Bronchial smooth muscle cell (primary cell): ENCODE data around the gene UPF3B. TPM values are rescaled to one million over a fixed set of nuclear protein-coding genes. Genes with fewer than 3 reads are reported as not detected.

Experiments used
- total RNA-seq: library from RNA; depleted of rRNA; stranded (reverse); fragments of >200 nt; gene quantifications from 2 replicates; pipeline ENCODE4 v1.2.1, GENCODE V29; 2014

UPF3B gene
- 1.7 and 1.9 TPM in 2 replicates for total RNA-seq

GRCh38 chrX:119852382-119853353 lies at the start of gene UPF3B:
Gene UPF3B, minus strand, starts transcription at chrX:119852963. Its CDS starts 35 bp downstream, at chrX:119852928.

GRCh38 chrX:119895843-119896326 lies 43.1 kb upstream of the UPF3B start, which contains the start of gene AKAP14:
Gene AKAP14, plus strand, starts transcription at chrX:119895893. Its CDS starts 7,331 bp downstream, at chrX:119903224.

GRCh38 chrX:119871599-119872395 lies 19.0 kb upstream of the UPF3B start, which contains the start of the genes NDUFA1 and RNF113A:
Gene NDUFA1, plus strand, starts transcription at chrX:119871832. Its CDS starts 80 bp downstream, at chrX:119871912.
Gene RNF113A, minus strand, starts transcription at chrX:119871733. Its CDS starts 120 bp downstream, at chrX:119871613.

GRCh38 chrX:119791437-119792231 lies 61.1 kb downstream of the UPF3B start, which contains the start of gene RPL39:
Gene RPL39, minus strand, starts transcription at chrX:119791630. Its CDS starts 54 bp downstream, at chrX:119791576.

Other genes with a start within 250 kb of the UPF3B start
- gene NKRF, start 246.5 kb downstream of the UPF3B start, total RNA-seq, result 1.8 and 2.5 TPM in 2 replicates
- 9.3 and 9.5 TPM in 2 replicates for gene SEPTIN6, start 159.8 kb downstream of the UPF3B start, total RNA-seq
- gene SOWAHD, start 94.4 kb downstream of the UPF3B start, total RNA-seq, result under 0.01 and 0.09 TPM in 2 replicates
- gene RPL39, start 61.3 kb downstream of the UPF3B start, total RNA-seq, result 2,148 and 2,721 TPM in 2 replicates
- 18.6 and 21.4 TPM in 2 replicates for gene RNF113A, start 18.8 kb upstream of the UPF3B start, total RNA-seq
- gene NDUFA1, start 18.9 kb upstream of the UPF3B start, total RNA-seq, result 140 and 172 TPM in 2 replicates
- gene AKAP14, start 42.9 kb upstream of the UPF3B start, total RNA-seq, result not detected in 2 replicates
- 2.0 and 3.8 TPM in 2 replicates for gene NKAP, start 90.8 kb upstream of the UPF3B start, total RNA-seq
- gene RHOXF2B, start 224.7 kb upstream of the UPF3B start, total RNA-seq, result not detected in 2 replicates